Renal cortex interstitium (tissue), 11 donors: ENCODE data around the gene DVL2. TPM values are rescaled to one million over a fixed set of nuclear protein-coding genes. Genes with fewer than 3 reads are reported as not detected.

Experiments
- DNase-seq, 11 donors: peaks; one replicate each; pipeline ENCODE4 v3.0.0-alpha.2; 2013; ENCODE audit warnings: low read depth in 9 of 11, low spot score in 4 of 11; ENCODE audit errors: extremely low read depth in 1 of 11
- polyA plus RNA-seq, 3 donors: library from polyadenylated mRNA; unstranded; fragments of 120-200 nt; gene quantifications; one replicate each; pipeline ENCODE4 v1.2.1, GENCODE V29; 2013; ENCODE audit not compliant: insufficient read length in 3 of 3

The DVL2 gene
- polyA plus RNA-seq, 3 donors: 49.8 to 66.7 (median 64.4) TPM

DNA sequence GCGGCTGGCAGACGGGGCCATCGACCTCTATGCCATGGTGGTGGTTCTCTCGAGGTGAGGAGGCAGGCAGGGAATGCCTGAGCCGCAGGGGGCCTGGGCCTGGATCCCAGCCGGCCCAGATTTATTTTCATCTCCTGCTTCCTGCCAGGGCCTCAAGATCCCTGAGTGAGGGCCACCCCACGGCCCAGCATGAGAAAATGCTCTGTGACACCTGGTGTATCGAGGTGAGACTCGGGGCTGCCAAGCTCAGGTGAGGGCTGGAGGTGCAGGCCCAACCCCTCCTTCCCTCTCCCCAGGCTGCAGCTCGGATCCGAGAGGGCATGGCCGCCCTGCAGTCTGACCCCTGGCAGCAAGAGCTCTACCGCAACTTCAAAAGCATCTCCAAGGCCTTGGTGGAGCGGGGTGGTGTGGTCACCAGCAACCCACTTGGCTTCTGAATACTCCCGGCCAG is 9.6 kb downstream of the DVL2 start:
- no peak for DNase-seq

DNA sequence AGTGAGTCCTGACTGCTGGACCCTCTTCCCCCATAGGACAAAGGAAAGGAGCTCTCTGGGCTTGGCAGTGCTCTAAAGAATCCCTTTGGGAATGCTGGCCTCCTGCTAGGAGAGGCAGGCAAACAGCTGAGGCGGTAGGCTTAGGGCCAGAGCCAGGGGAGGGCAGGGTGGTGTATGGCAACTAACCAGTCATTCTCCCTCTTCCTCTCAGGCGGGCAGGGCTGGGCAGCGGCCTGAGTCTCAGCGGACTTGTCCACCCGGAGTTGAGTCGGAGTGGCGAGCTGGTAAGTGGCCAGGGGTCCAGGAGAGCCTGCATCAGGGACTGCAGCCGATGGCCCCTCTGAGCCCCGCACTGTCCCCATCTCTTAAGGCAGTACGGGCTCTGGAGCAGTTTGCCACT is 10.2 kb downstream of the DVL2 start:
- no peak for DNase-seq

- DNase-seq: no peak
Observed at GRCh38 chr17:7223375-7223774, 10.9 kb downstream of the DVL2 start.

GRCh38 chr17:7222972-7223292 is 11.4 kb downstream of the DVL2 start:
- DNase-seq: no peak

DNA sequence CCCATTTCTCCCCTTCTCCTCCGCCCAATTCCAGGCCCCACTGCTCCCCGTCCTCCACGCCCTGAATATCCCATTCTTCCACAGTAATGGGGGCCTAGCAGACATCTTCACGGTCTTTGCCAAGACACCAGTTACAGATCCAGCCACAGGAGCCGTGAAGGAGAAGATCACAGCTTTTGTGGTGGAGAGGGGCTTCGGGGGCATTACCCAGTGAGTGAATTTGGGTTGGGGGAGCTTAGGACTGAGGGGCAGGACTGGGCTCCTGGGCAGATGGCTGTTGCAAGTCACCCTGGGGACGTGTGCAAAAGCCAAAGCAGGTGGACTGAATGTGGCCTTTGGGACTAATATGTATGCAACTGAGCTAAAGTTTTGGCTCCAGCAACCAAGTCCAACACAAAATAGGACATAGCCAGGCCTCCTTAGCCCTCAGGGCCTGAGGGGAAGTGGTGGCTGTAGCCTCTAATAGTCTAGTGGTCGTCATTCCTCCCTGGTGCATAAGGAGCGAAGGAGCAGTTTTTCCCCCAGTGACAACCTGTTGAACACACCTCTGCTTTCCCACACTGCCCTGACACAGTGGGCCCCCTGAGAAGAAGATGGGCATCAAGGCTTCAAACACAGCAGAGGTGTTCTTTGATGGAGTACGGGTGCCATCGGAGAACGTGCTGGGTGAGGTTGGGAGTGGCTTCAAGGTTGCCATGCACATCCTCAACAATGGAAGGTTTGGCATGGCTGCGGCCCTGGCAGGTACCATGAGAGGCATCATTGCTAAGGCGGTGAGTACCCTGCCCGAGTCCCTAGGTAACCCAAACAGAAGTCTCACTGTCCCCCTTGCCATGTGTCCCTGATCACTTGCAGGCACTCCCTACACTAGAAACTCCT is 12.0 kb downstream of the DVL2 start:
- no peak for DNase-seq

- no peak for DNase-seq
Observed at GRCh38 chr17:7221278-7222092, 12.8 kb downstream of the DVL2 start.

GRCh38 chr17:7220593-7221277 is 13.6 kb downstream of the DVL2 start:
- no peak for DNase-seq

DNA sequence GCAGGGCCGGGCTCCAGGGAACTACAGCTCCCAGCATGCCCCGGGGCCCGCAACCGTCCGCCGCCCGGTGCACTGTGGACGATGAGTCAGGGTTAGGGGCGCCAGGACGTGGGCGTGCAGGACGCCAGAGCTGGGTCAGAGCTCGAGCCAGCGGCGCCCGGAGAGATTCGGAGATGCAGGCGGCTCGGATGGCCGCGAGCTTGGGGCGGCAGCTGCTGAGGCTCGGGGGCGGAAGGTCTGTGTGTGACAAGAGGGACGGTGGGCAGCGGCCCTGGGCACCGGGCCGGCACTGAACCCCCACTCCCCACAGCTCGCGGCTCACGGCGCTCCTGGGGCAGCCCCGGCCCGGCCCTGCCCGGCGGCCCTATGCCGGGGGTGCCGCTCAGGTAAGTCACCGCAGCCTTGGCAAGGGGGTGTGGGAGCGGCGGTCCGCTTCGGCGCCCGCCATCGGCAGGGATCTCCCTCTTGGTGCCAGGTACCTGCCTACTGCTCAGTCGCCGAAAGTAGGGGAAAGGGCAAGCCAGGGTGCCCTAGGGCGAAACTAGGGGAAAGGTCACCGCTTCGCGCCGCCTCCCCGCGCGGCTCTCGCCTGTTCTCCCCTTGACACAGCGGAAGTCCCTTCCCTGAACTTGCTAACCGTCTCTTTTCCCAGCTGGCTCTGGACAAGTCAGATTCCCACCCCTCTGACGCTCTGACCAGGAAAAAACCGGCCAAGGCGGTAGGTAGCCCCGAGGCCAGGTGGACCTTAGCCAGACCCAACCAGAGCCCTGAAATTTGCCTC is 14.3 kb downstream of the DVL2 start, which contains the start of the genes ACADVL and DLG4:
TSS of gene ACADVL (plus strand) at position 127 of the 781 bp plus-strand sequence. CDS start at position 174, 47 bp downstream.
TSS of gene DLG4 (minus strand) at position 25 of the 781 bp plus-strand sequence.
- DNase-seq: peak in 5 of 11 donors; percentile 82 to 86 (median 82)

DNA sequence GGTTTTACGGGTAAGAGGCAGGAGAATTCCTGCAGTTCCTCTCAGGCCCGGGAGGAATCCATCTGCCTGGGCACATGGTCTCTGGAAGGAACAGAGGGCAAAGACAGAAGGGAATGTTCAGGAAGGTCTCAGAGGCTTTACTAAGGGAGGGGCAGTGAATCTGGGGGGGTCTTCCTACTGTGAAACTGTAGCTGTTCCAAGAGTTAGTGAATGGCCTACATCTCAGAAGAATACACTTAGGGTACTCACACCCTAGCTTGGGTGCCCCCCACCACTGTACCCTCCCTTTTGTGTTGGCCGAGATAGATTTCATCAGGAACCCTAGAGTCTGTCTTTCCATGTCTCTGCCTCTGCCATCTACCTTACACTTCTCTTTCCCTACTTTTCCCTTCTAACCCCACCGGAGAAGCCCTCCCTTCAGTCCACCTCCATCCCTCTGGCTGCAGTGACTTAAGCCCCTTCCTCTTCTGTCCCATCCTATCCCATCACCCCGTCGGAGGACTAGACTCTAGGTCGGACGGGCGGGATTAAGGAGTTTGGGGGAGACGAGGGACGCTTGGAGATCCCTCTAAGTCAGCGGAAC is 15.0 kb downstream of the DVL2 start:
- DNase-seq: no peak

GRCh38 chr17:7218758-7219157 is 15.6 kb downstream of the DVL2 start:
- DNase-seq: no peak

DNA sequence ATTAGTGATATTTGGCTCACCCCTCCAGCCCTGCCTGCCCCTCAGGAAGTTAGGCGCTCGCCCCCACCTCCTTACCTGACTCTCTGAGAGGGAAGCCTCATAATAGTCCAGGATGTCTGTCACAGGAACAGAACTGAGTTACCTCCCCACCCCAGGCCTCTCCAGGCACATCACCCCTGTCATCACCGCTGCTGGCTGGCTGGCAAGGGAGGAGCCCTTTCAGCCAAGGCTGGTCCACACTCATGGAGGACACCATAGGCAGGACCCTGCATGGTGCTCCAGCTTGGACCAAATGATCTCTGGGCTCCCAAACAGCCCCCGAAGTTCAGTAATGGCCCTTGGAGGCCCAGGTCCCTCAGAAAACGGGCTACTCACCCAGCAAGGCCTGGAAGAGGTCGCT is 16.2 kb downstream of the DVL2 start:
- no peak for DNase-seq

- peak in 4 of 11 donors; percentile 76 to 80 (median 78) for DNase-seq
Observed at GRCh38 chr17:7217113-7217987, 17.0 kb downstream of the DVL2 start.

GRCh38 chr17:7216242-7217112 is 17.8 kb downstream of the DVL2 start:
- DNase-seq: no peak

- no peak for DNase-seq
Observed at GRCh38 chr17:7215652-7216180, 18.6 kb downstream of the DVL2 start.

- peak in 4 of 11 donors; percentile 83 to 94 (median 88) for DNase-seq
Observed at GRCh38 chr17:7215136-7215638, 19.1 kb downstream of the DVL2 start.
